H7 (cell line): Measurements from ENCODE around the gene SERPINB10. TPM values are rescaled to one million over a fixed set of nuclear protein-coding genes. Genes with fewer than 3 reads are reported as not detected.

Experiments used
- DNase-seq: peaks from one replicate; pipeline ENCODE4 v3.0.0; 2012
- H3K27me3 ChIP-seq: 2 replicates; pipeline ENCODE4 v1.6.0; 2011; ENCODE audit warnings: mild to moderate bottlenecking, low read length; ENCODE audit not compliant: control insufficient read depth, insufficient read depth
- H3K36me3 ChIP-seq: replicated peaks from 2 replicates; pipeline ENCODE4 v1.5.1; 2011; ENCODE audit warnings: low read length; ENCODE audit not compliant: control insufficient read depth, insufficient read depth
- H3K4me3 ChIP-seq: 2 replicates; pipeline ENCODE4 v1.5.1; 2011; ENCODE audit warnings: low read depth, mild to moderate bottlenecking, control low read depth, low read length, moderate library complexity; ENCODE audit not compliant: insufficient read depth
- total RNA-seq: library from RNA; depleted of rRNA; stranded (reverse); fragments of >200 nt; shearing (Covaris generic); gene quantifications from 2 replicates; pipeline ENCODE4 v1.2.3, GENCODE V29; 2014

The SERPINB10 gene
- total RNA-seq, 1 experiment from 2014 or later, result not detected

DNA sequence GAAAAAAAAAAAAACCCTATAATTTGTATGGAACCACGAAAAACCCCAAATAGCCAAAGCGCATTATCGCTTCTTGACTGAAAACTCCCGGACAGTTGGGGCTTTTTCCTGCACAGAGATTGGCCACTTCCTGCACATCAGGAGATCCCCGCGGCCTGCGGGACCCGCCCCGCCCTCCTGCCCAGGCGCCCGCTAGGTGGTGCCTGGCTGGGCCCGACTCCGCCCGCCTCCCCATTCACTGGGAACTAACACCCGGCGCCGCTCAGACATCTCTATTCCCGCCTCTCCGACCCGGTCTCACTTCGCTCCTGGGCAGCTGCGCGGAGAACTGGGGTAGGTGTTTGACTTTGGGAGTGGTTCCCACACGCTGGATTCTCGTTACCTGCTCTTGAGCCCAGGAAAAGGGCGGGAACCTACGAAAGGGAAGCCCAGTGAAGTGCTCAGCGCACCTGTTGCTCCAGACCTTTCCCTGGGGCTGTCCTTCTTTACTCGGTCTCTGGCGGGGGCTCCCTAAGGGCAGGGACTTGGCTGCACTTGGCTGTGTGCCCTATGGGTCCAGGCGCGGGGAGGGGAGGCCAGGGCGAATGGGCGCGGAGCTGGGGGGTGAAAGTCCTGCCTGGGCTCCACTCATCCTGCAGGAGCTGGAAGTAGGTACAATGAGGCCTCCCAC lies 41.4 kb downstream of the SERPINB10 start, which contains the start of gene HMSD:
Gene HMSD (plus strand): TSS at position 234 of the 670 bp plus-strand sequence. CDS start 4,155 bp downstream, outside the sequence.
- peaks cover 4% of the 10 kb centered on the region for H3K27me3 ChIP-seq
- no peaks in the 10 kb centered on the region for H3K36me3 ChIP-seq
- peak; percentile 88 for DNase-seq
- peak within 1 kb of the TSS; percentile 44 for H3K4me3 ChIP-seq

DNA sequence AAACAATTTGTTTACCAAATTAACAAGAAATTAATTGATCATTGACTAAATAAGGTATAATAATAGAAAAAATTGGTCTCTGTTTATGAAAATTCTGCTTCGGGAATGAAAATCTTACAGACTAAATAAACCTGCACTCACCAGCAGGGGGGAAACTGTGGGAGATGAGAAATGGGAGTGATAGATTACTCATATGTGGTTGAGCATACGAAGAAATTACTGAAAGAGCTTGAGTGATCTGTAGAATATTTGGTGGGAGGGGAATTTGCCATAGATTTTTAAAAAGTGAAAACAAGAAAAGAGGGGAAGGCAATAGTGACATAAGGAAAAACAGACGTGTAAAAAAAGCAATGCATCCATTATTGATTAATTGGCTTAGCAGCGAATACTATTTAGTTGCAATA lies 43.5 kb downstream of the SERPINB10 start:
- H3K36me3 ChIP-seq, result no peaks in the 10 kb centered on the region
- DNase-seq, result no peak

DNA sequence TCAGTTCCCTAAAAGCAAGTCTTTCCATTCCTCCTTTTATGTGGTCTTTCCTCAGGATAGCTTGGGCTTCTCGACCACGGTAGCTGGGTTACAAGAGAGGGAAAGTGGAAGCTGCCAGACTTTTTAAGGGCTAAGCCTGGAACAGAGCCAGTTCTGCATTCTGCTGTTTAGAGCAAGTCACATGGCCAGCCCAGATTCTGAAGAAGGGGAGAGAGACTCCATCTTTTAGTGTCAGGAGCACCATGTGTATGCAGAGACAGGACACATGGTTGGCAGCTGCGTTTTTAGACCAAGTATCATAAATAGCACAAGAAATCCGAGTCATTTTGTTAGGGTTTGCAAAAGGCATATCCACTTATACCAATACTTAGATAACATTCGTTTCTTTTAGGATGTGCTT lies 46.1 kb downstream of the SERPINB10 start:
- H3K4me3 ChIP-seq, result no peak overlapping the region
- no peak for DNase-seq
- peaks cover 4% of the 10 kb centered on the region for H3K27me3 ChIP-seq
- H3K36me3 ChIP-seq, result no peaks in the 10 kb centered on the region

More for the DNA sequence above, 43.5 kb downstream of the SERPINB10 start:
- peaks cover 4% of the 10 kb centered on the region for H3K27me3 ChIP-seq
- H3K4me3 ChIP-seq, result no peak overlapping the region

DNA sequence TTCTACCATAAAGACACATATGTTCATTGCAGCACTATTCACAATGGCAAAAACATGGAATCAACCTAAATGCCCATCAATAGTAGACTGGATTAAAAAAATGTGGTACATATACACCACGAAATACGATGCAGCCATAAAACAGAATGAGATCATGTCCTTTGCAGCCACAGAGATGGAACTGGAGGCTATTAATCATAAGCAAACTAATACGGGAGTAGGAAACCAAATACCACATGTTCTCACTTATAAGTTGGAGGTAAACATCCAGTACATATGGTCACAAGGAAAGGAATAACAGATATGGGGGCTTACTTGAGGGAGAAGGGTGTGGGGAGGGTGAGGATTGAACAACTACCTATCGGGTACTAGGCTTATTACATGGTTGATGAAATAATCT lies 49.0 kb downstream of the SERPINB10 start:
- no peaks in the 10 kb centered on the region; the same call in none of the 2 replicates for H3K27me3 ChIP-seq
- DNase-seq, result no peak
- H3K36me3 ChIP-seq, result no peaks in the 10 kb centered on the region
- no peak overlapping the region for H3K4me3 ChIP-seq

DNA sequence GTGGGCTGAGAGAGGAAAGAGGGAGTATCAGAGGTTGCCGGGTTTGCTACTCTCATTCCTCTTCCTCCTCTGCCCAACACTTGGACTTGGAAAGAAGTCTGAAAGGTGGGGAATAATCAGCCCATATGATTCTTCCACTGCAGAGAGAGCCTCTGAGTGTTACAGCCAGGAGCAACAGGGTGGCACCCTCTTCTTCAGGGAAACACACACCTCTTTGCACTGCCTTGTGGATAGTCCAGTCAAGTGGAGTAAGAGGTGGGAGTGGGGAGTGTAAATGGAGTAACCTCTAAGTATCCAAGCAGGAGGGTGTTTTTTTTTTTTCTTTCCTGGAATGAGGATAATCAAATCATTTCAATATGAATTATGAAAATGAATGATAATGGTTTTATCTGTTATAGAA lies 53.1 kb downstream of the SERPINB10 start:
- Histone ChIP-seq H3K36me3 (no peaks in the 10 kb centered on the region), H3K4me3 (no peak overlapping the region)

DNA sequence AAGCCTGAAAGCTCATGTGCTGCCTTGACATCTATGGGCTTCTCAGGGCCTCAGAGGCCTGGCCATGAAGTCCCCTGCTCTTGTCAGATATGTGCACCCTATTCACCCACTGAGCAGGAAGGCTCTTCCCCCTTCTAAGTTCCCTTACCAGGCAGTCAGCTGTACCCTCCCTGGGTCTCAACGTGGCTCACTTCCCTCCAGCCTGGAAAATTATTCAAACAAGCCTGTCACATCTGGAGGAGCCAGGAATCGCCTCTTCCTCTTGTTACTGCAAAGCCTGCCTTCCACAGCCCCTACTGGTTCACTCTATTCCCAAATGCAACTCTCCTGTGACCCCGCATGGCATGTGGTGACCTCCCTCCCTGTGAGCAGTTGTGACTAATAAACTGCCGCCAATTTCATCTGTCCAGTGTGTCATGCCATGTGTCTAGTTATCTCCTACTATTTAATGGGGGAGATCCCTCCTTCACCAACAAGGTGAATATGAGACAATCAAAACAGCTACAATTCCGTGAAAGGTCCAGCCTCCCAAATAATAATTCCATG lies 53.8 kb downstream of the SERPINB10 start:
- no peak overlapping the region for H3K4me3 ChIP-seq
- H3K27me3 ChIP-seq, result no peaks in the 10 kb centered on the region; the same call in 1 of the 2 replicates
- no peaks in the 10 kb centered on the region for H3K36me3 ChIP-seq
- DNase-seq, result no peak

More for the DNA sequence above, 53.1 kb downstream of the SERPINB10 start:
- DNase-seq, result no peak
- no peaks in the 10 kb centered on the region; the same call in 1 of the 2 replicates for H3K27me3 ChIP-seq

DNA sequence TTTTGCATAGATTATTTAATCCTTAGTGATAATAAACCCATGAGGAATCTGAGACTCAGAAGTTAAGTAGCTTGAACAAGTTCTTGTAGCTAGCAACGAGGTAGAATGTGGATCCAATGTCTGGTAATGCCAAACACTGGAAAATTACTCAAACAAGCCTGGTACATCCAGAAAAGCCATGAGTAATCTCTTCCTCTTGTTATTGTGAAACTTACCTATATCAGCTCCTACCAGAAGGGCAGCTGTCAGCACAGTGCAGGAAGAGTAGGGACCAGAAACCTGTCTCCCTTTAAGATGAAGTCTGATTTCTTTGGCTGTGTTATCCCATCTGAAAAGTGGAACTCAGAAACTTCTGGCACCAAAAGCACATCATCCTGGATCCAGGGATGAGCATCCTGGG lies 54.4 kb downstream of the SERPINB10 start:
- no peaks in the 10 kb centered on the region; the same call in 1 of the 2 replicates for H3K27me3 ChIP-seq
- no peak overlapping the region for H3K4me3 ChIP-seq
- H3K36me3 ChIP-seq, result no peaks in the 10 kb centered on the region
- DNase-seq, result no peak

DNA sequence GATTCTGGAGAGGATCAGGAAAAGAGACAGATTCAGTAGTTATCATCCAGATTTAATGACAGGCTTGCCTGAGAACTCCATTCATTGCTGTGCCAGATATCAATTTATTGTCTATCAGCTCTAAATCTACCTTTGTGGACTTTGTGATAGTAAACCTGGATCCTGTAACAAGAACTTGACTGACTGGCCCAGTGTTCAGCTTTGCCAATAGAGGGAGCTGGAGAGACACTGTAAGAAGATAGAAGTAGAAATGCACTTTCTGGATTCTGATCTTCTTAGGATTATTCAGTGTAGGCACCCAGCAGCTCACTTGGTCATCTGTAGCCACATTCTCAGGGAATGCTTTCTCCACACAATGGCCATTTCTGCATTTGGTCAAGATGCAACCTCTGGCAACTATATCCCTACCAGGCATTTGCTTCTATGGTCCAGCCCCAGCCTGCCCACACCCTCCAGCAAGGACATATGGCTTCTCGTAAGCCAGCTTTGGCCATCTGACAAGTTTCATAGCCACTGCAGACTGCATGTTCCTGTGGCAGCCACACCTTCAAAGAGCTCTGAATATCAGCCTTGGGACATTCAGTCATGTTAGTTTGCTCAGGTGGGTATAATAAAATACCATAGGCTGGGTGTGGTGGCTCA lies 56.0 kb downstream of the SERPINB10 start:
- Histone ChIP-seq H3K36me3 (no peaks in the 10 kb centered on the region), H3K4me3 (no peak overlapping the region), H3K27me3 (no peaks in the 10 kb centered on the region; the same call in 1 of the 2 replicates)
- DNase-seq, result no peak

DNA sequence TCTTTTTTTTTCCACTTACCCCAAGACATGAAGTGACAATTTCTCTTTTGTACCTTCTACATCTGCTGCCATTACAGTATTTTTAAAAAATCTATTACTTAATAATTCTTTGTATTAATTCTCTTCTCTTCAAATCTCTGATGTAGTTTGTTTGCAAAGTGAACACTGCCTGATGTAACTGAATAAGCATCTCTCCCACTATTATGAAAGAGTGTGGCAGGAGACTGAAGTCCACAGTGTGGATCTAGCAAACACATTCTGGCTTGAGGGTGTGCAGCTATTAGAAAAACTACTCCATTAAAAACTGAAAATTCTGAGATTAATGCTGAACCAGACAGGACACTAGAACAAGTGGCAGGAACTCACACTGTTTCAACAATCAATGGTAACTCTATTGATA lies 57.1 kb downstream of the SERPINB10 start:
- no peak for DNase-seq
- H3K4me3 ChIP-seq, result no peak overlapping the region
- H3K36me3 ChIP-seq, result no peaks in the 10 kb centered on the region
- no peaks in the 10 kb centered on the region; the same call in 1 of the 2 replicates for H3K27me3 ChIP-seq

DNA sequence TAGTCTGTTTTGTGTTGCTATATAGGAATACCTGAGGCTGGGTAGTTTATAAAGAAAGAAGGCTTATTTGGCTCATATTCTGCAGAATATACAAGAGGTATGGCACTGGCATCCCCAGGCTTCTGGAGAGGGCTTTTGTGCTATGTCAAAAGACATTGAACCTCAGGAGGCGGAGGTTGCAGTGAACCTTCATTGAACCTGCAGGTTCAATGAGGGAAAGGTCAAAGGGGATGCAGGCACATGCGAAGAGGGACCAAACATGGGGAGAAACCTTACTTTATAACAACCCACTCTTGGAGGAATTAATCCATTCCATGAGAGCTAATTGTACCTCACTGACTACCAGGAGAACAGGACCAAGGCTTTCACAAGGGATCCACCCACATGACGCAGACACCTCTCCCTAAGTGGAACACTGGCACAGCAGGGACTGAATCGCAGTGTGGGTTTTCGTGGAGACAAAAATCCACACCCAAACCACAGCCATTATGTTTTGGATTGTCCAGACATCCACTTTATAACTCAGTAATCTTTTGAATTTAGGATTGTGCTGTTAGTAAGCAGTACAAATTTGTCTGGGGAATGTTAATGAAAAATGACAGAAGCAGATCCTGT lies 58.1 kb downstream of the SERPINB10 start:
- H3K36me3 ChIP-seq, result no peaks in the 10 kb centered on the region
- no peak overlapping the region for H3K4me3 ChIP-seq
- DNase-seq, result no peak
- H3K27me3 ChIP-seq, result no peaks in the 10 kb centered on the region; the same call in 1 of the 2 replicates

DNA sequence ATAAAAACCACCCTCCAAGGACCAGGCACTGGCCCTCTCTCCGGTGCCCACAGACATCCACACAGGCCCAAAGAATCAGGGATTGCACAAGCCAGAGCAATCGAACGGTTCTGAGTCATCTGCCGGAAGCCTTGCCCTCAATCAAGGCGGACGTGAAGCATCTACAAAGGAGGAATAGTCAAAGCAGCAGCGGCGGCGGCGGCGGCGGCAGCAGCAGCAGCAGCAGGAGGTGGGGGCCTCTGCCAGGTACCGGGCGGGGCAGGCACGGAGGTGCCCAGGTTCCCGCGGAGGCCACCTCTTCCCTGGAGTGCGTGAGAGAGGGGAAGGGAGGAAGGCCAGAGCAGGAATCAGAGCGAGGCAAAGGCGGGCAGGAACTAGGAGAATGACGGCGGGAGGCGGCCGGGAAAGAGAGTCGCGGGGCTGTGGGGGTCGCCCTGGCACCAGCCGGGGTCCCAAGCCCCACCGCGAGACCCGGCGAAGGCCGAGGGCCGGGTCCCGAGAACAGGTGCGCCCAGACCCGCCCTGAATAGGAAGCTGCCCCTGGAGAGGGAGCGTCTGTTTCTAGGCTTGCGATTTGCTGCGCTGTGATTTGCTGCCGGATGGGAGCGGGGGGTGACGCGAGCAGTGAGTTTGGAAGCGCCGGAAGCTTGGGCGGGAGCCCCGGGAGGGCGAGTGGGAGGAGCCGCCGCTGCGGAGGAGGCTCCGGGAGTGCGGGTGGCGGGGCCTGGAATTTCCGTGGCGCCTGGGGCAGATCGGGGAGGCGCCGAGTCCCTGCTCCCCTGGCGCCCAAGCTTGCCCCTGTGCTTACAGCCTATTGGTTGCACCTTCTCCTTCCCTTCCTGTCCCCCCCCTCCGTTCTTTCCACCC lies 62.4 kb downstream of the SERPINB10 start, which contains the start of gene SERPINB8:
Gene SERPINB8 (plus strand): TSS at position 140 of the 867 bp plus-strand sequence. CDS start 8,228 bp downstream, outside the sequence.
- Histone ChIP-seq H3K36me3 (no peaks in the 10 kb centered on the region), H3K27me3 (peaks cover 16% of the 10 kb centered on the region), H3K4me3 (peak within 1 kb of the TSS; percentile 71)
- peak; percentile 92 for DNase-seq

DNA sequence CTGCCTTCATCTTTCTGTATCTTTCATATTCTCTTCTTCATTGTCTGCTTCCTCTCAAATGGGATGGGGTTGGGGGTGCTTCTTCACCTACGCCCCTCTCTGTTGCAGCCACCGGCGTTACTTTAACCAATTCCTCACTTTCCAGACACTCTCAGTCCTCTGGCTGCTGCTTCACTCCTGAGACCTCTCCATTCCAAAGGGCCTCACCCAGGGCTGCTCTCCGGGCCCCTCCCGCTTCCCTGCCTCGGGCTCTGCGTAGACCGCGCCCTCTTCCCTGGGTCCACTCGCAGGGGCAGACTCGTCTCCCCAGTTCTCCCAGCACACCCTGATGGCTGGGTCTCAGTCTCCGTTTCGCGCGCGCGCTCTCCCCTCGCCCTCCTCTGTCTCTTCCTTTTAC lies 63.0 kb downstream of the SERPINB10 start:
- Histone ChIP-seq H3K4me3 (peak overlapping the region; percentile 71), H3K27me3 (peaks cover 23% of the 10 kb centered on the region), H3K36me3 (no peaks in the 10 kb centered on the region)
- peak; percentile 65 for DNase-seq

DNA sequence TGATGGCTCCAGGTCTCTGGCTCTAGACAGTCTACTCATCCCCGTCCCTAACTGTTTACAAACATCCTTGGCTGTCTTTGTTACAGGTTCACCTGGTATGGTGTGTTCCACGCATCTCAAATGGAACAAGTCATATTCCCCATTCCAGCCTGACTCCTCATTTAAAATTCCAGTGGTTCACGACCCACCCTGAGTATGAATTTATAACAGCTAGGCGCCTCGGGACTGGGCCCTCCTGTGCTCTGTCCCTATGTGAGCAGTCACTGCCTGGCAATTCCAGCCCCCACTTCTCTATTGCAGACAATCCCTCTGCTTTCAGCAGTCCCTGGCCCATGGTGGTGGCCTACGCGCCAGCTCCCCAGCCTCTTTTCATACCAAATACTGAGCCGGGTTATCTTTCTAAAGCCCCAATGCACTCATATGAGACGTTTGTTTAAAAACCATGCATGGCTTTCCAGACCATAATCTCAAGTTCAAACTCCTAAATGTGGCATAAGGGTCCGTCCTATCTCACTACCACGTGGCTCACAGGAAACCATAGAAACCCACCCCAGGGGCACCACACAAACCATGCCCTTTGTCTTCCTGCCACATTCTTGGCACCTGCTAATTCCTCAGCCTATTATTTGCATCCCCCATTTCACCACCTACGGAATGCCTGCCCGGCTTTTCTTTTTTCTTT lies 63.7 kb downstream of the SERPINB10 start:
- H3K4me3 ChIP-seq, result peak overlapping the region; percentile 71
- H3K27me3 ChIP-seq, result peaks cover 25% of the 10 kb centered on the region
- H3K36me3 ChIP-seq, result no peaks in the 10 kb centered on the region
- no peak for DNase-seq
